GM18508 (cell line): ENCODE measurements around the gene ZNF101.
A peak's percentile ranks its signal among the peaks of the same experiment; 100 is the strongest.
"Not testable (repeated sequence)": the region's sequence is repeated elsewhere in the genome, so short reads cannot be mapped to it uniquely, and the experiment has no call there.

ENCODE experiments used
- ATAC-seq: cut with Tn5 transposase; IDR thresholded peaks from one replicate; pipeline ENCODE4 v1.9.1; 2021; ENCODE audit warnings: moderate number of reproducible peaks; ENCODE audit not compliant: insufficient read depth, unreplicated experiment

Gene ZNF101

GRCh38 chr19:19659646-19660245 lies 8.9 kb upstream of the ZNF101 start:
- no peak for ATAC-seq

GRCh38 chr19:19661141-19661674 lies 7.4 kb upstream of the ZNF101 start:
- ATAC-seq, result no peak

GRCh38 chr19:19661675-19662251 lies 6.9 kb upstream of the ZNF101 start:
- ATAC-seq, result peak; percentile 27

GRCh38 chr19:19662344-19662743 lies 6.3 kb upstream of the ZNF101 start:
- ATAC-seq, result no peak

- ATAC-seq, result no peak
These were observed 5.8 kb upstream of the ZNF101 start for GRCh38 chr19:19662871-19663255.

GRCh38 chr19:19663256-19664120 lies 5.2 kb upstream of the ZNF101 start, which contains the start of gene ATP13A1:
ATP13A1 (minus strand) TSS chr19:19663676; CDS start chr19:19663666, 10 bp downstream.
- peak; percentile 52 for ATAC-seq

GRCh38 chr19:19665420-19665948 lies 3.2 kb upstream of the ZNF101 start:
- not testable (repeated sequence) for ATAC-seq

GRCh38 chr19:19670070-19670551 lies 1.5 kb downstream of the ZNF101 start:
- ATAC-seq, result no peak

GRCh38 chr19:19672816-19673215 lies 4.2 kb downstream of the ZNF101 start:
- ATAC-seq, result no peak

- ATAC-seq, result no peak
These were observed 5.7 kb downstream of the ZNF101 start for GRCh38 chr19:19674315-19674714.

GRCh38 chr19:19677579-19677978 lies 8.9 kb downstream of the ZNF101 start:
- ATAC-seq, result no peak

GRCh38 chr19:19679176-19680073 lies 10.8 kb downstream of the ZNF101 start:
- ATAC-seq, result no peak

GRCh38 chr19:19686119-19686518 lies 17.5 kb downstream of the ZNF101 start:
- not testable (repeated sequence) for ATAC-seq

GRCh38 chr19:19686580-19686979 lies 17.9 kb downstream of the ZNF101 start:
- no peak for ATAC-seq

GRCh38 chr19:19687090-19687489 lies 18.5 kb downstream of the ZNF101 start:
- no peak for ATAC-seq

GRCh38 chr19:19689023-19689422 lies 20.4 kb downstream of the ZNF101 start:
- ATAC-seq, result not testable (repeated sequence)

- ATAC-seq, result no peak
These were observed 23.0 kb downstream of the ZNF101 start for GRCh38 chr19:19691683-19692082.

- ATAC-seq, result no peak
These were observed 27.7 kb downstream of the ZNF101 start for GRCh38 chr19:19696386-19696785.

GRCh38 chr19:19697589-19697988 lies 28.9 kb downstream of the ZNF101 start:
- no peak for ATAC-seq

GRCh38 chr19:19700493-19700892 lies 31.9 kb downstream of the ZNF101 start:
- not testable (repeated sequence) for ATAC-seq
